Fibroblast of the aortic adventitia (primary cell): ENCODE results near the gene CHST8. TPM values are rescaled to one million over a fixed set of nuclear protein-coding genes. Genes with fewer than 3 reads are reported as not detected.

Source experiments
- DNase-seq: peaks from one replicate; pipeline ENCODE4 v3.0.0-alpha.2; 2010; ENCODE audit warnings: low read depth
- H3K4me3 ChIP-seq: 2 replicates; pipeline ENCODE4 v1.5.1; 2011; ENCODE audit warnings: low read depth, mild to moderate bottlenecking, control low read depth, low read length, moderate library complexity
- CTCF ChIP-seq: IDR thresholded peaks from 2 replicates; pipeline ENCODE4 v1.5.1; 2011; ENCODE audit warnings: mild to moderate bottlenecking, low read length, control low read depth, inconsistent platforms; ENCODE audit not compliant: insufficient read depth
- total RNA-seq: library from RNA; depleted of rRNA; stranded (reverse); fragments of >200 nt; gene quantifications from 2 replicates; pipeline ENCODE4 v1.2.3, GENCODE V29; 2012; ENCODE audit warnings: low replicate concordance

CHST8 gene
- total RNA-seq, 1 donor: not detected

GRCh38 chr19:33726756-33727155, 105.0 kb downstream of the CHST8 start:
- no peak overlapping the region for H3K4me3 ChIP-seq
- no peak for DNase-seq
- no peak for TF ChIP-seq CTCF

GRCh38 chr19:33727331-33727998, 105.7 kb downstream of the CHST8 start:
- DNase-seq: no peak
- H3K4me3 ChIP-seq: no peak overlapping the region
- no peak for TF ChIP-seq CTCF

GRCh38 chr19:33728141-33728540, 106.4 kb downstream of the CHST8 start:
- no peak for DNase-seq
- H3K4me3 ChIP-seq: no peak overlapping the region
- no peak for TF ChIP-seq CTCF

- no peak for TF ChIP-seq CTCF
- no peak for DNase-seq
- no peak overlapping the region for H3K4me3 ChIP-seq
These were observed 109.3 kb downstream of the CHST8 start for GRCh38 chr19:33730858-33731607.

- TF ChIP-seq CTCF: no peak
- no peak overlapping the region for H3K4me3 ChIP-seq
- no peak for DNase-seq
These were observed 110.1 kb downstream of the CHST8 start for GRCh38 chr19:33731881-33732280.

GRCh38 chr19:33734913-33735312, 113.2 kb downstream of the CHST8 start:
- no peak for TF ChIP-seq CTCF
- H3K4me3 ChIP-seq: no peak overlapping the region
- DNase-seq: no peak
